ENCODE measurements around the gene UTS2B.

The UTS2B gene

DNA sequence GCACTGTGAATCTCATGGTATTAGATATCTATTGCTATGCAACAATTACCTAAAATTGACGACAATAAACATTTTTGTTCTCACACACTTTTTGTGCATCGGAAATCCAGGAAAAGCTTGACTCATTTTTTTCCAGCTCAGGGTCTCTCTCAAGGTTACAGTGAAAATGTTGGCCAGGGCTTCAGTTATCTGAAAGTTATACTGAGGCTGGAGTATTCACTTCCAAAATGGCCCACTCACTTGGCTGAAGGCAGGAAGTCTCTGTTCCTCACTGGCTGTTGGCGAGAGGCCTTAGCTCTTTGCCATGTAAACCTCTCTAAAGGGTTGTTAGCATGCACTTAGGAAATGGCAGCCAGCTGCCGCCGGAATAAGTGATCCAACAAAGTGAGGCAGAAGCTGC is 89.8 kb downstream of the UTS2B start:
- Histone ChIP-seq H3K79me2 (ENCODE audit: insufficient read depth, low read length) (no peaks in the 10 kb centered on the region), H3K4me1 (ENCODE audit: insufficient read depth, low read length) (no peaks in the 10 kb centered on the region), H3K27ac (ENCODE audit: low read length) (no peak overlapping the region), H4K20me1 (ENCODE audit: insufficient read depth, low read length) (no peaks in the 10 kb centered on the region), H3K36me3 (ENCODE audit: insufficient read depth, low read length) (no peaks in the 10 kb centered on the region), H2AFZ (ENCODE audit: low read depth, low read length) (no peak overlapping the region), H3K9me3 (ENCODE audit: insufficient read depth, low read length, severe bottlenecking) (no peaks in the 10 kb centered on the region), H3K9ac (ENCODE audit: low read depth, low read length) (no peak overlapping the region), H3K27me3 (ENCODE audit: insufficient read depth, low read length, poor library complexity) (no peaks in the 10 kb centered on the region), H3K4me2 (ENCODE audit: insufficient read depth, low read length) (no peak overlapping the region), H3K4me3 (ENCODE audit: low read depth in 1 of 2, low read length in 2 of 2) (no peak overlapping the region)
- DNase-seq (no peak), ATAC-seq (ENCODE audit: insufficient read depth, low read depth) (no peak)
- TF ChIP-seq CTCF (IDR thresholded peaks at IDR 0.05; ENCODE audit: borderline replicate concordance, extremely low read depth, low read length, poor library complexity, severe bottlenecking) (no peak), EZH2 (IDR thresholded peaks at IDR 0.05; ENCODE audit: borderline replicate concordance, low read depth, low read length, severe bottlenecking) (no peak)

DNA sequence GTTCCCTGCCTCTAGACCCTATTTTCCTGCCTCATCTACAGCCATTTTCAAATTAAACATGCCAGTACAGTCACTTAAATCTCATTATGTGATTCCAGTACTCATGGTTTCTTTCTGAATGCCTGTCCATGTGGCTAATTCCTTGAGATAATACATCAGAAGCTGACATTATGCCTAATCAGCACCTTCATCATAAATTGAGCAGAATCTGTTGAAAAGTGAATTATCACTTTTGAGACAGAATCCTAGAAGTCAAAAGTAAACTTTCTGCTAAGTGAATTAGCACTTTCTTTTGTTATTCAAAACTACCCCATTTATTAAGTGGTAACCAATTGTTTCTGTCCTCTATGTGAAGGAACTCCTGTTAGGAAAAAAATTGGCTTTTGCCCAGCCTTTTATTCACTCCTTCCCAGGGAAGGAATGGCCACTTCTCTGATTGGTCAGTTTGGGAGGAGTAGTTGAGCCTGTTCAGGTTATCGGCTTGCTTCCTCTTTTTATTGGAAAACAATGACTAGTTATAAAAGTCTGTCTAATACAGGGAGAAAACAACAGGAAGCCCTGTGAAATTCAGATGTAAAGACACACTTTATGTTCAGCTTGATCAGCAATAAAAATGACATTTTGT is 90.8 kb downstream of the UTS2B start:
- Histone ChIP-seq H3K4me2 (ENCODE audit: insufficient read depth, low read length) (no peak overlapping the region), H3K79me2 (ENCODE audit: insufficient read depth, low read length) (no peaks in the 10 kb centered on the region), H4K20me1 (ENCODE audit: insufficient read depth, low read length) (no peaks in the 10 kb centered on the region), H3K4me1 (ENCODE audit: insufficient read depth, low read length) (no peaks in the 10 kb centered on the region), H3K9me3 (ENCODE audit: insufficient read depth, low read length, severe bottlenecking) (no peaks in the 10 kb centered on the region), H3K27ac (ENCODE audit: low read length) (no peak overlapping the region), H2AFZ (ENCODE audit: low read depth, low read length) (no peak overlapping the region), H3K9ac (ENCODE audit: low read depth, low read length) (no peak overlapping the region), H3K27me3 (ENCODE audit: insufficient read depth, low read length, poor library complexity) (no peaks in the 10 kb centered on the region), H3K4me3 (ENCODE audit: low read depth in 1 of 2, low read length in 2 of 2) (no peak overlapping the region), H3K36me3 (ENCODE audit: insufficient read depth, low read length) (no peaks in the 10 kb centered on the region)
- ATAC-seq (ENCODE audit: insufficient read depth, low read depth) (no peak), DNase-seq (no peak)
- TF ChIP-seq CTCF (IDR thresholded peaks at IDR 0.05; ENCODE audit: borderline replicate concordance, extremely low read depth, low read length, poor library complexity, severe bottlenecking) (no peak), EZH2 (IDR thresholded peaks at IDR 0.05; ENCODE audit: borderline replicate concordance, low read depth, low read length, severe bottlenecking) (no peak)

GRCh38 chr3:191238321-191238817 is 92.0 kb downstream of the UTS2B start:
- no peaks in the 10 kb centered on the region for H3K36me3 ChIP-seq (ENCODE audit: insufficient read depth, low read length)
- H3K27me3 ChIP-seq (ENCODE audit: insufficient read depth, low read length, poor library complexity), result no peaks in the 10 kb centered on the region
- H3K4me3 ChIP-seq (ENCODE audit: low read depth in 1 of 2, low read length in 2 of 2), result no peak overlapping the region
- DNase-seq, result no peak
- TF ChIP-seq EZH2 (IDR thresholded peaks at IDR 0.05; ENCODE audit: borderline replicate concordance, low read depth, low read length, severe bottlenecking) (no peak), CTCF (IDR thresholded peaks at IDR 0.05; ENCODE audit: borderline replicate concordance, extremely low read depth, low read length, poor library complexity, severe bottlenecking) (no peak)
- H3K27ac ChIP-seq (ENCODE audit: low read length), result no peak overlapping the region
- no peaks in the 10 kb centered on the region for H4K20me1 ChIP-seq (ENCODE audit: insufficient read depth, low read length)
- H3K4me1 ChIP-seq (ENCODE audit: insufficient read depth, low read length), result no peaks in the 10 kb centered on the region
- no peaks in the 10 kb centered on the region for H3K9me3 ChIP-seq (ENCODE audit: insufficient read depth, low read length, severe bottlenecking)
- H2AFZ ChIP-seq (ENCODE audit: low read depth, low read length), result no peak overlapping the region
- no peak overlapping the region for H3K9ac ChIP-seq (ENCODE audit: low read depth, low read length)
- no peak for ATAC-seq (ENCODE audit: insufficient read depth, low read depth)
- H3K4me2 ChIP-seq (ENCODE audit: insufficient read depth, low read length), result no peak overlapping the region
- no peaks in the 10 kb centered on the region for H3K79me2 ChIP-seq (ENCODE audit: insufficient read depth, low read length)

Data from DND-41 (cell line).